GM21529 (cell line): Measurements from ENCODE around the gene DVL1.
"Not testable (repeated sequence)": the region's sequence is repeated elsewhere in the genome, so short reads cannot be mapped to it uniquely, and the experiment has no call there.

Experiments used
- ATAC-seq: cut with Tn5 transposase; IDR thresholded peaks from one replicate; pipeline ENCODE4 v1.9.1; 2021; ENCODE audit not compliant: unreplicated experiment

DVL1 gene

DNA sequence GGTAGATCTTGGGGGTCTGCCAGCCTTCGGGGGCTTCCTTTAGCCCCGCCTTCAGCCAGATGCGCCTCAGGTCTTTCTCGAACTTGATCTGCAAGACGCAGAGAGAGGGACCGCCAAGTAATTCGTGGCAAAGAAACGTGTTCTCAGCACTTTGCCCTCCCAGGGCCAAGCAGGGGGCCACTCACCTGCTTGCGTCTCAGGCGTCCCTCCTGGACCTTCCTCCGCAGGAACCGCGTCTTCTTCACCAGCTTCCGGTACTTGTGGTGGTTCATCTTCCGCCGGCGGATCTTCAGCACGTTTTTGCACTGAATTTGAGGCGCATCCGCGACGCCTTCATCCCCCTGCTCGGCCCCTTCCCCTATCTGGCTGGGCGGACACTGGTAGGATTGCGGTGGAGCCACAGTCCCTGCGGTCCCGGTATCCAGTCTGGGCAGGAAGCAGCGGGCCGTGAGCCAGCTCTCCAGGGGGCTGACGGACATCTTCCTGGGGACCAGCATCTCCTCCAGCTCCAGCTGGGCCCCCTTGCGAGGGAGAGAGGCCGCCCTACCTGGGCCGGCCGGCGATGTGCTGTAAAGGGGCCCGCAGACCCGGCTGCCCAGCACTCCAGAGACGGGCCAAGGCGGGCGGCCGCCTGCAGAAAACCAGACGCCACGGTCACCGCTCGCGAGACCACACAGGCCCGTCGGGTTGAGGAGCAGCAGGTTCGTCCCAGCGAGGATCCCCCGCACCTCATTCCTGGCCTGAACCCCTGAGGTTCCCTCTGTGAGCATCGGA, 24.8 kb upstream of the DVL1 start:
- no peak for ATAC-seq

DNA sequence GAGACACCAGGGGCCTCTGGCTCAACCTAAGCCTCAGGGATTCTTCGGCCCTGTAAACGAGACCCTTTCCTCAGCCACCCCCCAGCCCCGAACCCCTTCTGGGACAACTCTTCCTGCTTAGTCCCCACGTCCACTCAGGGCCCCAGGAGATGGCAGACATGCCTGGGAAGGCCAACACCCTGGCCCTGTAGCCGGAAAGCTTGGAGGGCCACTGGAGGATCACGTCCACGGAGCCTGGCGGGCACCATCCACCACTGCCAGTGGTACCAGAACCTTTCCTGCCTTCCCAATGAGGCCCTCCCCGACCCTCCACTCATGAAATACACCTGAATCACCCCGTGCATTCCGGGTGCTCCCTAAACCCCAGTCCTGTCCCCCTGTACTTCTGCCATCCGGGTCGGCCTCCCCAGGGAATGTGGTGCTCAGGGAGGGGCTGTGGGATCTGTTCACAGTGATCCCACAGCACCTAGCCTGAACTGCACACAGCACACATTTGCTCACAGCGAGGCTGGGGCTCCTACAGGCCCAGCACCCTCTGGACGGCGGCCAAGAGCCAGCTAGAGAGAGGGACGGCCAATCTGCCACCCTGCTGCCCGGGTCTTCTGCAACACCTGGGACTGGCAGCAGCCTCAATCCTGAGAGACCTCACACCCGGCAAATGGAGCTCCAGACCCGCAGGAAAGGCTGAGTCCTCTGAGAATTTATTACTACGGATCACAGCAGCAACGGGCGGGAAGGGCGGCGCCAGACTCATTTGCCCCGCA, 24.0 kb upstream of the DVL1 start:
- no peak for ATAC-seq

- ATAC-seq = no peak
Observed at GRCh38 chr1:1371746-1372711, 22.8 kb upstream of the DVL1 start.

GRCh38 chr1:1371364-1371745, 22.1 kb upstream of the DVL1 start:
- ATAC-seq = no peak

DNA sequence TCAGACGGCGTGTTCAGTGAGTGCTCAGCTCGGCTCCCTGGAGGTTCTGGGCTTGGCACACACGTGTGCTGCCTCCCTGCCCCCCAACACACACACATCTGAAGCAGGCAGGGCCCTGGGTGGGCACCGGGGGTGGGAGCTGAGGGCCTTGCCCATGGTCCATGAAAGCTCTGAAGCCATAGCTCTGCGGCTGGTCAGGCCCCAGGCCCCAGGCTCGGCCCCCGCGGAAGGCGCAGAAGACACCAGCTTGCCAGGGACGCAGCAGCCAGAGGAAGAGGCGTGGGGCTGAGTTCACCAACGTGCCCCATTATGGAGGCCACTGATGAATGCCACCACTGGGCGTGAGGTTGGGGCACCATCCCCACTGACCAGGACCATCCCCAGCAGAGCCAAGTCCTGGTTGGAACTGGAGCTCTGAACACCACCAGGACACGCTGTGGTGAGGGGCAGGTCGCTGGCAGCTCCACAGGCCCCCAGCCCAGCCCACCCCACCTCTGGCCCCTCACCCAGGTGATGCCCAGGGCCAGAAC, 21.6 kb upstream of the DVL1 start:
- no peak for ATAC-seq

- ATAC-seq = not testable (repeated sequence)
Observed at GRCh38 chr1:1370094-1370493, 20.9 kb upstream of the DVL1 start.

DNA sequence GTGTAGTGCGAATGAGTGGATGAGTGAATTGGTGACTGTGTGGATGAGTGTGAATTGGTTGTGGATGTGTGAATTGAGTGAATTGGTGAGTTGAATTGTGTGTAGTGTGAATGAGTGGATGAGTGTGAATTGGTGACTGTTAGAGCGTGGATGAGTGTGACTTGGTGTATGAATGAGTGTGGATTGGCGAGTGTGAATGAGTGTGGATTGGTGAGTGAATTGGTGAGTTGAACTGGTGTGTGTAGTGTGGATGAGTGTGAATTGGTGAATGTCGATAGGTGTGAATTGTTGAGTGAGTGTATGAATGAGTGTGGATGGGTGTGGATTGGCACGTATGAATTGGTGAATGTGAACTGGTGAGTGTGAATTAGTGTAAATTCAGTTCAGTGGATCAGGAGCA, 18.1 kb upstream of the DVL1 start:
- no peak for ATAC-seq

- no peak for ATAC-seq
Observed at GRCh38 chr1:1366699-1367066, 17.5 kb upstream of the DVL1 start.

DNA sequence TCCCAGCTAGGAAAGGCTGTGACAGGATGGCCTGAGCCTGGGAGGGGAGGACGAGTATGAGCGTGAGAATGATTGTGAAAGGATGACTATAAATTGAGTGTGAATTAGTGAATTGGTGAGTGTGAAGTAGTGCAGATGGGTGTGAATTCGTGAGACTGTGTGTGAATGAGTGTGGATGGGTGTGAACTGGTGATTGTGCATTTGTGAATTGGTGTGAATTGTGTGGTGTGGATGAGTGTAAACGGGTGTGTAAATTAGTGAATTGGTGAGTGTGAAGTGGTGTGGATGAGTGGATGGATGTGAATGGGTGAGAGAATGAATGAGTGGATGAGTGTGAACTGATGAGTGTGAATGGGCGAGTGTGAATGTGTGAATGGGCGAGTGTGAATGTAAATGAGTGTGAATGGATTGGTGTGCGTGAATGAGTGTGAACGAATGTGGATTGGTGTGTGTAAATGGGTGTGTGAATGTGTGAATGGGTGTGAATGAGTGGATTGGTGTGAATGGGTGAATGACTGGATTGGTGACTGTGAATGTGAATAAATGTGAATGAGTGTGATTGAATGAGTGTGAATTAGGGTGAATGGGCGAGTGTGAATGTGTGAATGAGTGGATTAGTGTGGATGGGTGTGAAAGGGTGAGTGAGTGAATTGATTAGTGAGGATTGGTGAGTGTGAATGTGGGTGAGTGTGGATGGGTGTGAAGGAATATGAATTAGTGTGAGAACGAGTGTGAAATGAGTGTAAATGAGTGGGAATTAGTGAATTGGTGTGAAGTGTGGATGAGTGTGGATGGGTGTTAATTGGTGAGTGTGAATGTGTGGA, 16.9 kb upstream of the DVL1 start:
- ATAC-seq = no peak

- no peak for ATAC-seq
Observed at GRCh38 chr1:1364266-1364665, 15.0 kb upstream of the DVL1 start.

- ATAC-seq = no peak
Observed at GRCh38 chr1:1361982-1362423, 12.8 kb upstream of the DVL1 start.

GRCh38 chr1:1361233-1361981, 12.2 kb upstream of the DVL1 start:
- no peak for ATAC-seq

DNA sequence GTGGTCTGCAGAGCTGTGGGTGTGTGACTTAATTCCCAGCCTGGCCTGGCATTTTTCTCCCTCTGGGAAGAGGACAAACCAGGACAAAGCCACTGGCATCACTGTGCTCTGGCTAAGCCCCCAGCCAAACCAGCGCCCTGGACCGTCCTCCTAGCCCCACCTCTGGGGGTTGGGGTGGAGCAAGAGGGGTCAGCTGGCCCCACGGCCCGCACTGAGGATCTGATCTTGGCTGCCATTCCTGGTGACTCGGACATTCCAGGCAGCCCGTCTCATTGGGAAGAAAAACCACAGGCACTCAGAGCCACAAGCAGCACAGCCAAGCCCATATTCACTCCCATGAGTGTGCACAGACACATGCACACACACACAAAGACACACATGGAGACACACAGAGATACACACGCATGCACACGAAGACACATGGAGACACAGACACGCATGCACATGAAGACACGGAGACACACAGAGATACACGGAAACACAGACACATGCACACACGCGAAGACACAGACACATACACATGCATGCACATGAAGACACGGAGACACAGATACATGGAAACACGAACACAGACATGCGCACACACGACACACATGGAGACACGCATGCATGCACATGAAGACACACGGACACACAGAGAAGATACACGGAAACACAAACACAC, 11.4 kb upstream of the DVL1 start:
- no peak for ATAC-seq

- no peak for ATAC-seq
Observed at GRCh38 chr1:1359664-1360468, 10.6 kb upstream of the DVL1 start.

DNA sequence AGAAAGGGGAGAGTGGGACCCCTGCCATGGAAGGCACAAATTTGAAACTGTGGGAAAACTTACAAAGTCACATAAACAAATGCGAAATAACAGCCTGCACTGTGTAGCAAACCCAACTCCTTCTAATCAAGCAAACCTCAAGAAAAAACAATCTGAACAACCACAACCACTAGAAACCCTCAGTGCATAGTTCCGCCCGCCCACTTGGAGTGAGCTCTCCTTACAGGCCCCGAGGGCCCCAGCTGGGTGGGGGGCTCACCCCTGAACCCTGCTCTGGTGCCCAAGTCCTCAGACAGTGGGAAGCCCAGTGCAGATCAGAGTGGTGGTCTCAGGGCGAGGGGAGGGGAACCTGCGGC, 10.1 kb upstream of the DVL1 start:
- ATAC-seq = no peak

DNA sequence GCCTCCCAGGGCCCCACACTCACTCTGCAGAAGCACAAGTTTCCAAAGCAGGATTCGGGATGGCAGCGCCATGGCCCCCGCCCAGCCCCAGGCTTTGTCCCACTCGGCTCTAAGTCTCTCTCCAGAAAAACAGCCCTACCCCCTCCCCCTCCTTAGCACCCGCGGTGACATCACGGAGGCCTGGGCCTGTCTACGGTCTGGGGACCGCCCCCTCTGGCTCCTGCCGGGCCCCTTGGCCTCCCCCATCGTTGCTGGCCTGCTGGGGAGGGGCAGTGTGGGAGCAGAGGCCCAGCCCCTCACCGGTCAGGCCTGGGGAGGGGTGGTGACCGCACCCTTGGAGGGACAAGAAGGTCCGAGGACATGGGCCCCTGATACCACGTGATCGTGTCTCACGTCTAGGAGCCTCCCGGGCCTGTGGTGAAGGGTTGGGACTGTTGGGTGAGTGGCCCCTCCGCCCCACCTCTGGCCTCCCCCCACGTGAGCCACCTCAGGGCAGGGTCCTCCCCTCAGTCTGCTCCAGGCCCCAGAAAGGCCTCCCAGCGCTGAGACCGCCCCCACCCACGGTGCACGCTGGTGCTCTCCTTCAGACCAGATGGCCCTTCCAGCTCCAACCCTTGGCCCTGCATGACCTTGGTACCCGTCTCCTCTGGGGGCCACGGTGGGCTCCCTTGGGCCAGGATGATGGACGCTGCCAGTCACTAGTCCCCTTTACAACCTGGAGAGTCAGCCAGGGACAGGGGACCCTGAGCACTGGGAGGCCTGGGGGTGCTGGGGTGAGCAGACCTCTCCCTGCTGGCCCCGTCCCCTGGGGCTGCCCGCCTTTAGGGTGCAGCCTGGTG, 9.4 kb upstream of the DVL1 start, which contains the start of gene MXRA8:
Gene MXRA8, minus strand, starts transcription at position 123 of the 839 bp plus-strand sequence. Its CDS starts 51 bp downstream, at position 72.
- ATAC-seq = no peak

GRCh38 chr1:1357871-1358432, 8.7 kb upstream of the DVL1 start:
- no peak for ATAC-seq
